ENCODE measurements around the gene HNF1A.

DNA sequence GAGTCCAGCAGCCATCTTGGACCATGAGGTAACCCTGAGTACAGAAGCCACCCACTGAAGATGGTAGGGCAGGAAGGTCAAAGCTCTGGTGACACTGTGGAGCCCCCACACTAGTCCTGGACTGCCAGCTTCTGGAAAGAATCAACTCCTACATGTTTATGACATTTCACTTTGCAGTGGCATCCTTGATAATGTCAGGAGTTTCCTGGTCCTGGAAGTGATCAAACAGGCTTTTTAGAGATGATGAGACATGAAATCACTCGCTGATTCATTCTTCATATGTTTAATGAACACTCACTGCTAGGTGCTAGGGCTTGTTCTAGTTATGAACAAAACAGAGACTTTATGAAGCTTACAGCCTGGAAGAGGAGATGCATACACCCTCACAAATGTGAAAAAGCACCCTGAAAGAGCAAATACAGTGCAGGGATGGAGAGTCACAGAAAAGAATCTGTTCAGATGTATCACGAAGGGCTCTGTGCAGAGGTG, 15.8 kb upstream of the HNF1A start:
- TF ChIP-seq POLR2A (IDR thresholded peaks at IDR 0.05; ENCODE audit: low read depth, low read length) = no peak
- TF ChIP-seq EZH2 (IDR thresholded peaks at IDR 0.05; ENCODE audit: borderline replicate concordance, low read depth, low read length, severe bottlenecking) = no peak
- TF ChIP-seq, protein P1, sequence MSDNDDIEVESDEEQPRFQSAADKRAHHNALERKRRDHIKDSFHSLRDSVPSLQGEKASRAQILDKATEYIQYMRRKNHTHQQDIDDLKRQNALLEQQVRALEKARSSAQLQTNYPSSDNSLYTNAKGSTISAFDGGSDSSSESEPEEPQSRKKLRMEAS (IDR thresholded peaks at IDR 0.05; ENCODE audit: insufficient read depth, insufficient read length) = no peak

All from endothelial cell of umbilical vein (primary cell).